ENCODE results near the gene CLSTN2. TPM values are rescaled to one million over a fixed set of nuclear protein-coding genes. Genes with fewer than 3 reads are reported as not detected.

The CLSTN2 gene
- total and polyA plus RNA-seq, 2 of the 13 experiments (the other 11 are each of a cell fraction or from before 2014, with no cell fraction given): not detected

DNA sequence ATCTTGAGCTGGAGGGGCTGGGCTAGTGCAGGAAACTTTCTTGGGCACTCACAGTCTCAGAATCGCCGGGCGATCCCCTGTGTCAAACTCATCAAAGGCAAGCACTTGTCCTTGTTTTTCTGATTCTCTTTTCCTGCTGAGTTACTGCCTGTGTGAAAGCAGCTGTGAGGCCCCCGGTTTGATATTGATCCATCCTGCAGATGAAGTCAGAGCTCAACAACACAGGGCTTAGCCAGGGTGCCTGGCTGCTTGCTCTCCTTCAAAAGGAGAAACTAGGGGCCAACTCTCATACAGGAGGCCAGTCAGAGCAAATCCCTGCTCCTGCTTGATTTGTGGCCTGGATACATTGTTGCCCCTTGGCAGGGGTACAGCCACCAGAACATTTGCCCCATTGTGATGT, 22.9 kb downstream of the CLSTN2 start (continued):
- TF ChIP-seq, protein P1, sequence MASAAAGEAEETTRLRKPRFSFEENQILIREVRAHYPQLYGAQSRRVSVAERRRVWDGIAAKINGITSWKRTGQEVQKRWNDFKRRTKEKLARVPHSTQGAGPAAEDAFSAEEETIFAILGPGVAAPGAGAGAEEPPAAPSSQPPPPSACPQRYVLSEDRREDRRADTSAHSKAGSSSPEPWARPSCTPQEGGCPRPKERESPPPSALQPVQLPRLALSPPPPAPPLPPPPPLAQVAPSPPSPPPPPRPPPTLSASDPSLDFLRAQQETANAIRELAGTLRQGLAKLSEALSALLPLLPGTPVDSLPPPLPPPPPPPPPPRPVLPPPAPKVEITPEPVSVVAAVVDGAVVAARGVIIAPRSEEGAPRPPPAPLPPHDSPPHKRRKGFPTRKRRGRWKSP (CRISPR knock-in tag; IDR thresholded peaks at IDR 0.05): no peak
- TF ChIP-seq HNRNPH1 (optimal IDR thresholded peaks at IDR 0.05; ENCODE audit: low read depth, low read length) (no peak), ZNF496 (CRISPR knock-in tag; IDR thresholded peaks at IDR 0.05; ENCODE audit: insufficient replicate concordance) (no peak)

DNA sequence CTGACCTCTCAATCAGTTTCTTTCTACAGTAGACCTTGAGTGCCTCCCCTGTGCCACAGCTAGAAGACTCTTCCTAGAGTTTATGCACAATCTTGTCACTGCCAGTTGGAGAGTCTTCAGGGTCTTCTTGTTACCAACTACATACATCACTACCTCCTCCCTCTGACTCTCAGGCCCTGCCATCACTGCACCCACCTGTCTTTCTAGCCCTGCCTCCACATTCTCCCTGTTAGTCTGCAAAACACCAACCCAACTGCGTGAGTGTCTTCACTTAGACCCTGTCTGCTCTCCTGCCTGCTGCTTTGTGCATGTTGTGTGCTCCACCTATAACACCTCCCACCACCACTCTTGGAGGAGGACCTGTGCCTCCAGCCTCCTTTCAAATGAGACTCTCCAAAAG, 34.4 kb downstream of the CLSTN2 start:
- Histone ChIP-seq H3K79me2 (ENCODE audit: insufficient read depth, low read length) (no peaks in the 10 kb centered on the region), H2AFZ (ENCODE audit: low read length) (no peak overlapping the region), H3K9ac (ENCODE audit: insufficient read depth, low read depth, low read length) (no peak overlapping the region), H3K9me3 (ENCODE audit: low read length) (no peaks in the 10 kb centered on the region), H3K27ac (ENCODE audit: extremely low read length, insufficient read depth, low read length) (no peak overlapping the region), H3K4me3 (replicated peaks in 1 of 3; ENCODE audit: insufficient read depth in 1 of 3, low read depth in 2 of 3, low read length in 3 of 3) (no peak overlapping the region), H4K20me1 (ENCODE audit: insufficient read depth, low read length) (no peaks in the 10 kb centered on the region), H3K27me3 (ENCODE audit: control insufficient read depth in 1 of 2, insufficient read depth in 2 of 2, low read length in 2 of 2) (no peaks in the 10 kb centered on the region; a peak in 1 of 5 replicates), H3K36me3 (replicated peaks in 1 of 2; ENCODE audit: control insufficient read depth in 1 of 2, insufficient read depth in 2 of 2, low read length in 2 of 2) (no peaks in the 10 kb centered on the region), H3K4me2 (ENCODE audit: low read depth, low read length) (no peak overlapping the region), H3K4me1 (ENCODE audit: insufficient read depth, low read length) (no peaks in the 10 kb centered on the region)
- 0% methylated on average over 1 of the region's 1 CpG for WGBS (ENCODE audit: low lambda C conversion rate)
- no peak for FAIRE-seq
- POLR2A ChIA-PET: no interaction called here
- no peak for TF ChIP-seq ZNF382 (CRISPR knock-in tag; IDR thresholded peaks at IDR 0.05; ENCODE audit: borderline replicate concordance)
- no peak for TF ChIP-seq SIN3B (IDR thresholded peaks at IDR 0.05; ENCODE audit: low read length)
- TF ChIP-seq, protein P2, sequence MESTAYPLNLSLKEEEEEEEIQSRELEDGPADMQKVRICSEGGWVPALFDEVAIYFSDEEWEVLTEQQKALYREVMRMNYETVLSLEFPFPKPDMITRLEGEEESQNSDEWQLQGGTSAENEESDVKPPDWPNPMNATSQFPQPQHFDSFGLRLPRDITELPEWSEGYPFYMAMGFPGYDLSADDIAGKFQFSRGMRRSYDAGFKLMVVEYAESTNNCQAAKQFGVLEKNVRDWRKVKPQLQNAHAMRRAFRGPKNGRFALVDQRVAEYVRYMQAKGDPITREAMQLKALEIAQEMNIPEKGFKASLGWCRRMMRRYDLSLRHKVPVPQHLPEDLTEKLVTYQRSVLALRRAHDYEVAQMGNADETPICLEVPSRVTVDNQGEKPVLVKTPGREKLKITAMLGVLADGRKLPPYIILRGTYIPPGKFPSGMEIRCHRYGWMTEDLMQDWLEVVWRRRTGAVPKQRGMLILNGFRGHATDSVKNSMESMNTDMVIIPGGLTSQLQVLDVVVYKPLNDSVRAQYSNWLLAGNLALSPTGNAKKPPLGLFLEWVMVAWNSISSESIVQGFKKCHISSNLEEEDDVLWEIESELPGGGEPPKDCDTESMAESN (CRISPR knock-in tag; conservative IDR thresholded peaks at IDR 0.05): no peak
- TF ChIP-seq KLF11 (CRISPR knock-in tag; IDR thresholded peaks at IDR 0.05): no peak
- no peak for TF ChIP-seq ZNF326 (CRISPR knock-in tag; IDR thresholded peaks at IDR 0.05; ENCODE audit: borderline replicate concordance)
- TF ChIP-seq HOXA5 (CRISPR knock-in tag; IDR thresholded peaks at IDR 0.05): no peak
- DNase-seq (ENCODE audit: low spot score): no peak
- CTCF ChIA-PET (ENCODE audit: low intra/inter-chr PET ratio, low total read pairs): no interaction called here
- in situ Hi-C loops (cut with HindIII; ENCODE audit: extremely low pct_ligation_motif_present, low pct_unique_long_range_greater_than_20kb): no loop called here
- no peak for ATAC-seq
- BruUV-seq (replicated peaks): no TSS peak
- intact Hi-C loops (cut with micrococcal nuclease; ENCODE audit: unreplicated experiment): no loop called here
